Skin of body (tissue), 2 donors: ENCODE measurements around the gene DLEC1. TPM values are rescaled to one million over a fixed set of nuclear protein-coding genes. Genes with fewer than 3 reads are reported as not detected.
"Not testable (repeated sequence)": the region's sequence is repeated elsewhere in the genome, so short reads cannot be mapped to it uniquely, and the experiment has no call there.

Experiments
- DNase-seq: peaks from one replicate; lab custom pipeline; 2025; lab: John Stamatoyannopoulos, UW
- total RNA-seq: library from RNA; depleted of rRNA; stranded (reverse); fragments of >200 nt; gene quantifications from one replicate; pipeline ENCODE4 v1.2.3, GENCODE V29; 2014

Gene DLEC1
- total RNA-seq, 1 donor from 2014 or later, result 0.49 TPM

DNA sequence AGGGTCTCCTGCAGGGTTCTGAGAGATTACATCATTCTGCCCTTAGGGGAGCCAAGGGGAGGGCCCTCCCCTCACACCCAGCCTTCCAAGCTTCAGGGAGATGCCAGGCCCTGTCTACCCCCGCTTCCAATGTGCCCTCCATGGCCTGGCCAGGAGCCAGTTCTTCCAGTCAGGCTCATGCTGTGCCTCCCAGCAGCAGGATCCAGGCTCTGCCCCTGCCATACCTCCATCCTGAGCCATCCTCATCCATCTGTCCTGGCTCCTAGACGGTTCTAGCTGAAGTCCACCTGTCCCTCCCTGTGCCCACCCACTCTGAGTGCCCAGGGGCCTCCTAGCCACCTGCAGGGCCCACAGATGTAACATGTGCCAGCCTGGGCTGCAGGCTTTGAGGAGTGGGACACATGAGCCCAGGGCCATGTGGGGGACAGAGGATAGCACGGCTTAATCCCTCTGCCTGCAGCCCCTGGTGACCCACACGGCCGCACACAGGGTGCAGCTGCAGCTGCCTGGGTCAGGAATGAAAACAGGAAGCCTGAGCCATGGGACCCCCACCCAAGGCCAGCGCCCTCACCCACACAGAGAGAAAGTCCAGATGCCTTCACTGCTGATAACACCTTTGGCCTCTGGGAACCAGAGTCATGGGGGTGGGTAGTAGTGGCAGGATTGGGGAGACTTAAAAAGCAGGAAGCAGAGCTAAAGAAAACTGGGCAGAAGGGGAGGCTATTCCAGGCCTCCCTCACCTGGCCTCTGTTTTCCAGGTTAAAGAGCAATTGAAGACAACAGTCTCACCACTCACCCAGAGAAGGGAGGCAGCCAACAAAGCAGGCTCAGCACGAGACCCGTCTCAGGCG is 21.3 kb upstream of the DLEC1 start:
- no peak for DNase-seq

DNA sequence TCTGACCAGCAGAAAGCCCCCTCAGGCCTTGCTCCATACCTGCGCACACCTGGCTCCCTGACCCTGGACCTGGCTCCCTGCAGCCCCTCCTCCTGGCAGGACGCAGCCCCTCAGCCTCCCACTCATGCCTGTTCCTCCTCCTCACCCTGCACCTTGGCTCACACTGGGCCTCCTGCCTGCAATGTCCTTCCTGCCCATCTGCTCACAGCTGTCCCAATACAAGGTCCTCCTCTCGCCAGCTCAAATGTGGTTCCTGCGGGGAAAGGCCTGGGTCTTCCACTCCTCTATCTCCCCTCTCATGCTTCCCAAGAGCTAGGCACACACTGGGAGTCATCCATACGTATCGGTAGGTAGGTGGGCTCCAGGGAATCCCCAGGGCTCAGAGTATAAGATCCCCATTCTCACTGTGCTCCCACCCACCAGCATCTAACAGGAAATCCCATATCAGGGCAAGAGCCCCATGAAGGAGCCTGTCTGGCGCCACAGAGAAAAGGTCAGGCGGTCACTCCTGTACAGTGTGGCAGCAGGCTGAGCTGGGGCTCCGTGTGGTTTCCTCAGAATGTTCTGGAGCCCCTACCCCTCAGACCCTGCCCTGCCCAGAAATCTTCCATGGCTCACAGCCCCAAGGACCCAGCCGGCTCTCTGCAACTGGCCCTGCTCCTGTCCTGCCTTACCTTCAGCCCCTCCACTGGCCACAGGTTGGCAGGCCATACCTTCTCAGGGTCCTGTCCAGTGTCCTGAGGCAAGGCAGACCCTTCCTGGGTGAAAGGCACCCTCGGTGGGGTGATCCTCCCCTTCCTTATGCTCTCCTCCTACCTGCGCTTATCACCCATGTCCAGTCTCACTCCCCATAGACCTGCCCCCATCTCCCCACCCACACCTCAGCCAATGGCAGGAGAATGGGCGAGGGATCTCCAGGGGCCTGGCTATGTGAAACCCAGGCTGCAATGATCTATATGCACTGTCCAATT is 20.4 kb upstream of the DLEC1 start:
- DNase-seq, result no peak

DNA sequence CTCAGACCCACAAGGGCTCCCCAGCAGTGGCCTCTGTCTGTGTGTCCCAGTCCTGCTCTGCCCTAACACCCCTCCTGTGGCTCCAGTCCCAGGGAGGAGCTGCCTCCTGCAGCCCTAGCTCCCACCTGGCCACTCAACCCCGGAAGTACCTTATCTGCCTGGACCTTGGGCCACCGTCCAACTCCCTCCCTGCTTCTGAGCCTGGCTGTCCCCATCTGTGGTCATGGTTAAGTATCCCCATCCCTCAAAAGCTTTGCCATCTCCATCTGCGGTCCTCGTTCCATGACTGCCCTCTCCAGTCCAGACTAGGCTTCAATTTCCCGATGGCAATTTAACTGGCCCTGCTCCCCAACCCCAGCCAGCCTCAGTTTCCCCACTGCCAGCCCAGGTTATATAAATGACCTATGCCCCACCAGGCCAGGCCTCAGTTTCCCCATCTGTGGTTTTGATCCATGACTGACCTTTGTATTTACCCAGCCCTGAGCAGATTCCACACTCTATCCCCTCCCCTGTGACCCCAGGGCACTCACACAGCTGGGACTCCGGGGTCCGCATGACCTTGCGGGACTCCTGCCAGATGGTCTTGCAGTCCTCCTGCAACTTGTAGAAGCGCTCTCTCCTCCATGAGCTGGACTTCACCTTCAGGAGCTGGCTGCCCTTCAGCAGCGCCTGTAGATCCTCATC is 19.2 kb upstream of the DLEC1 start:
- DNase-seq, result no peak

DNA sequence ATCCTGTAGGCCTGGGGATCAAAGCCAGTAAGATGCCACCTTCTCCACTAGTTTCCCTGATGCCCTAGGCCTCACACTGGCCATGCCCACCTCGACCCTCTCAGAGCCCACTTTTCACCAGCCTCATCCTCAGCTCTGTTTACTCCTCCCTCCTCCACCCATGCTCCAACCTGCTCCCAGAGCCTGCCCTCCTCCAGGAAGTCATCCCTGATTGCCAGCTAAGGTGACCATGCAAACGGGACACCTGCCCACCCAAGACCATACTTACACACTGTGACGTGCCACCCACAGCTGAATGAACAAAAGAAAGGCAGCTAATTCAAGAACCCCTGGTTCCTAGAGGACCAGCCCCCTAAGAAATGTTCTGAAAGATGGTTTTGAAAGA is 18.7 kb upstream of the DLEC1 start:
- DNase-seq, result no peak

DNA sequence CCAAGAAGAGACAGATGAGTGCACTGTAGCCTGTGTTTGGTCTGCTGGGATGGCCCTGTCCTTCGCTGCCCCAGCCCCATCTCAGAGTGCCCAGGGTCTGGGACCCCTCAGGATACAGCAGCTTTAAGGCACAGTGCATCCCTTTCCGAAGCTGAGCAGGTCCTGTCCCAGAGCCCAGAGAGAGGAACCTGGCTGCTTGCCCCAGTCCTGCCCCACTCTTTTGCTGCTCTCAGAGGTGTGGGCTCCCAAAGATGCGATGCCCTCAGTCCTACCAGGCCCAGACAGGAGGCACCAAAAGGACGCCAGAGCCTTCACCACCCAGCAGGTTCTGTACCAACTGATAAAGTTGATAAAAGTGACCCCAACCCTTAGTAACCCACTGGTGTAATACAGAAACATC is 17.8 kb upstream of the DLEC1 start:
- DNase-seq, result no peak

DNA sequence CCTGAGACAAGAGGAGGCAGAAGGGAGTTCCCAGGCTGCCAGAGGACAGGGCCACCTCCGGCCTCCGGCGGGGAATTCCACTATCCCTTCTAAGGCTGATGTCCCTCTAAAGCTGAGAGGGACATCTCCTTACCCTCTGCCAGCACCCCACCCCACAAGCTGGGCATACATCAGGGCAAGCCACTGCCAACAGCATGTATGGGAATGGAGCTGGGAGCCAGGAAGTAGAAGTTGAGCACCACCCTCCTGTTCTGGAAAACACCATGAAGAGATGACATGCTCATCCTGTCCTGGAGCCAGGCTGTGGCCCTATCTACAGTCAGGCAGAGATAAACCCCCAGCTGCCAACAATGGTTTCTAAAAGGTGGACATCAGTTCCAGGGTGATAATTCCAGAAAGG is 16.7 kb upstream of the DLEC1 start:
- DNase-seq, result no peak

DNA sequence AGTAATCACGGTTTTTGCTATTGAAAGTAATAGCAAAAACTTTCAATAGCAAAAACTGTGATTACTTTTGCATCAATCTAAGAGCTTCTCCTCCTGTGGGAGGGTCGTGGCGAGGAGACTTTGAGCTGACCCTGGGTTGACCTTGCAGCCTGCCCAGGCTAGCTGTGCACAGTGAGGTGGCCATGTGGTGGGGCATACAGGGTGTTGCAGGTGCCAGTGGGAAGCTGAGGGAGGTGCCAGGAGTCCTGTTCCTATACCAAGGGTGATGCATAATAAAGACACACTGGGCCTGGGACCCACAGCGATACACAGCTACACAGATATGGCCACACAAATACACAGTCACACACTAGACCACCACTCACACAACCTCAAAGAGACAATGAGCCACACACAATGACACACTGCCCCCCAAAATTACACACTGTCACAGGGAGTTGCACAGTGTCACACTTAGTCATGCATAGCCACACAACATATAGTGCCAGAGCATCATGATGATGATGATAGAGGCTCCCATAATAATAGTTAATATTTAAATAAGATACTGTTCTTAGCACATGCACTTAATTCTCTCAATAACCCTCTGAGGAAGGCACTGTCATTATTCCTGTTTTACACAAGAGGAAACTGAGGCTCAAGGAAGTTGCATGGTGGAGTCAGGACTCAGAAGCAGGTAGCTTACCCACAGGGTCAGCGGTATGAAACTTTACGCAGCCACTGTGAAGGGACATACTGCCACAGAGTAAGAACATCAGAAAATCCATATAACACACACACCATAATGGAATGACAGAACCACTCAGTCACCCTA is 15.9 kb upstream of the DLEC1 start:
- DNase-seq, result no peak

DNA sequence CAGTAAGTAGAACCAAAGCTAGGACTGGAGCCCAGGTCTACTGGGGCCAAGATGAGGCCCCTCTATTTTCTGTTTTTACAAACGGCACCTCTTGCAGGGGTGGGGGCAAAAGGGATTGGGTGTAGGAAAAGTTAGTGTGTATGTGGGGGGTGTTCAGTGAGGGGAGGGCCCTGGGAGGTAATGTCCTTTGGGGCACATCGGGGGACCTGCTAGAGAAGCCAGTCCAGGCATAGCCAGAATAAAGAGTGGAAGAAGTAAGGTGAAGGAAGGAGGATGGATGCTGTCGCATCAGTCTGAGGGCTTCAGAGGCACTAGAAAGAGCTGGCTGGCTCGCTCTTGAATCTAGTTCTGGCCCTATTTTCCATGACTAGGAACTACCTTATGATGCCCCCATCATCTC is 12.2 kb upstream of the DLEC1 start:
- DNase-seq, result no peak

DNA sequence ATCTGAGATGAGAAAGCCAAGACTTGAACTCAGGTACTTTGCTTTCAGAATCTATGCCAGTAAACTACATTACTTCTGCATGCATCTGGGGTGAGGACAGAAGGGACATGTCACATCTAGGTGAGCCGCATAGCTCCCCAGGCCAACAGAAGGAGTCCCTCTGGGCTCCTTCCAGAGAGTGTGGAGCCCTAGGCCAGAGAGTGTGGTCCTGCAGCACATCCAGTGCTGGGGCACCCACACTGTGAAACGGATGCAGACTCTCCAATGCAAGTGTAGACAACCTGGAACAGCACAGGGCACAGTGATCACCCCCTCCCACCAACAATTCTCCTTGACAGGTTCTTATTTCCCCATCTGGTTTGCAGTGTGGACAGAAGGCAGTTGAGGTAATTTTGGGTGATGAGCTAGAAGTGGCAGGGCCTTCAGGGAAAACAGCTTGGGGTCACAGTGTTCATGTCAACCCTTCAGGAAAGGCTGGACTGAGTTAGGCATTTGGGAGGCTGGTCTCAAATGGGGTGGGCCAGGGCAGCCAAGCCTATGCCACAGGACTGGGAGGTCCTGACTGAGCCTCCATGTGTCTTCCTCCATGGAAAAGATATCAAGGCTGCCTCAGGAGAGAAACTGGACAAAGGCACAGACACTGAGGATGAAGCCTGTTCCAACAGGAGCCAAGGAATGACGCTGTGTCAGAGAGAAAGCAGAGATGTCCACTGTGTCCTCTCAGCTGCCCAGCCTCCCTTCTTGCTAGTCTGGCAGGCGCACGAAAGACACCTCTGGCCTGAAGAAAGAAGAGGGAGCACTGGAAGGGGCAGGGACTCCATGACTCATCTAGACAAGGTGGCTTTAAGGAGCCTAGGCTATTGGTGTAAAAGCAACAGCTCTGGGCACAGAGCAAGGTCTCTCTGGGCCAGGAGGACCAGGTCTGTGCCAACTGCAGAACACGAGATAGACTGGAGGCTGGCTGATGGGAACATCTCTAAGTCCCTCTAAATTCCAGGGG is 11.2 kb upstream of the DLEC1 start:
- no peak for DNase-seq

DNA sequence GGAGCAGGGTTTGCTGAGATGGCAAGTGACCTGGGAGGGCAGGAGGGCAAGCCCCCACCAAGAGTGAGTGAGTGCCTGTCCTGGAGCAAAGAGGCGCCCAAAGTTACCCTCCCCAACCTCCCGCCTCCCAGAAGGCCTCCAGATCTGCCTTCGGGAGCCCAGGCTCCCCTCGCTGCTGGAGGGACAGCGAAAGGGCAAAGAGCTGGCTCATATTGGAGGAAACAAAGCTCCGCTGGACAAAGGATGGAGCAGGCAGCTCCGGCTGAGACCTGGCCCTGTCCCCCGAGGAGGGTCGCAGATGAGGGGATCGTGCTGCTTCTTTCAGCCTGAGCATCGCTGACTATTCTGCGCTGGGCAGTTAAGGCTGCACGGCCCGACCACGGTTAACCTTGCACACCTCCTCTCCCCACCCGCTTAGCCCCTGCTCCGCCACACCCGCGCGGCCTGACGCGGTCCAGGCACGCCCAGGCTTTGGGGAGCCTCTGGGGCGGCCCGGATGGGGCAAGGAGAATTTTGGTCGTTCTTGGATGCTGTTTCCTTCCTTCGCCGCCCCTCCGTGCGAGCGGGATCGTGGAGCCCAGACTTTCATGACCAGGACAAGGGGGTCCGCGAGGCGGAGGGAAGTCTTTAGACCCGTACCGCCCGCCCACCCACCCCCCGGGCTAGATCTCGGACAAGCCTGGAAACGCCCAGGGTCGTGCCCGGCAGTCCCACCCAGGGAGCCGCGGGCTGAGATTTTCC is 10.2 kb upstream of the DLEC1 start:
- no peak for DNase-seq

DNA sequence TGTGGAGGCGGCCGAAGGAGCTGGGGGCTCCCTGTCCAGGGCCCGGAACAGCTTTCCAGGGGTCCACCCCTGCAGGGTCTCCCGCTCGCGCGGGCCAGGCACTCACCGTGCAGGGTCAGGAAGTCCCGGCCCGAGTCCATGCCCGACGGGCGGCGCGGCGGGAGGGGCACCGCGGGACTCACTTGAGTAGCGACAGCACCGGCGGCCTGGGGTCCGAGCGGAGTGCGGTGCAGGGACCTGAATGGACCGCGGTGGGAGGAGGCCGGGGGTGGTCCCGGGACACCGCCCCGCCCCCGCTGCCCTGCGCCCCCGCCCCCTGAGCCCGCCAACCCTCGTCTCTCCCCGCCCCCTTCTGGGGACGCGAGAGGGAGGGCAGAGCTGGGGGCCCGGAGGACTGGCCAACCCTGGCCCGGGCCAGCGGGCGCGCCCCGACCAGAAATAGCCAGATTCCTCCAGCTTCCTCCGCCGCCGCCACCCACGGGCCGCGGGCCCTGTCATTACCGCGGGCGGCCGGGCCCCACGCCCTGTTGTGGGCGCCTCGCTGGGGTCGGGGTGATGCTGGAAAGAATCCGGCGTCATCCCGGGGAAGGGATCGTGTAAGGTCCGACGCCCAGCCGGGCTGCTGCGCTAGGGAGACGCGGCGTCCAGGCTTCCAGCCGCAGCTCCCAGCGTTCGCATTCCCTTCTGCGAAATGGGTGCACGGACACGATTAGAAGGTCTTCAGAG is 9.4 kb upstream of the DLEC1 start, which contains the start of gene PLCD1:
TSS of gene PLCD1 (minus strand) at position 243 of the 726 bp plus-strand sequence. CDS start at position 140, 103 bp downstream.
- peak; percentile 61 for DNase-seq

DNA sequence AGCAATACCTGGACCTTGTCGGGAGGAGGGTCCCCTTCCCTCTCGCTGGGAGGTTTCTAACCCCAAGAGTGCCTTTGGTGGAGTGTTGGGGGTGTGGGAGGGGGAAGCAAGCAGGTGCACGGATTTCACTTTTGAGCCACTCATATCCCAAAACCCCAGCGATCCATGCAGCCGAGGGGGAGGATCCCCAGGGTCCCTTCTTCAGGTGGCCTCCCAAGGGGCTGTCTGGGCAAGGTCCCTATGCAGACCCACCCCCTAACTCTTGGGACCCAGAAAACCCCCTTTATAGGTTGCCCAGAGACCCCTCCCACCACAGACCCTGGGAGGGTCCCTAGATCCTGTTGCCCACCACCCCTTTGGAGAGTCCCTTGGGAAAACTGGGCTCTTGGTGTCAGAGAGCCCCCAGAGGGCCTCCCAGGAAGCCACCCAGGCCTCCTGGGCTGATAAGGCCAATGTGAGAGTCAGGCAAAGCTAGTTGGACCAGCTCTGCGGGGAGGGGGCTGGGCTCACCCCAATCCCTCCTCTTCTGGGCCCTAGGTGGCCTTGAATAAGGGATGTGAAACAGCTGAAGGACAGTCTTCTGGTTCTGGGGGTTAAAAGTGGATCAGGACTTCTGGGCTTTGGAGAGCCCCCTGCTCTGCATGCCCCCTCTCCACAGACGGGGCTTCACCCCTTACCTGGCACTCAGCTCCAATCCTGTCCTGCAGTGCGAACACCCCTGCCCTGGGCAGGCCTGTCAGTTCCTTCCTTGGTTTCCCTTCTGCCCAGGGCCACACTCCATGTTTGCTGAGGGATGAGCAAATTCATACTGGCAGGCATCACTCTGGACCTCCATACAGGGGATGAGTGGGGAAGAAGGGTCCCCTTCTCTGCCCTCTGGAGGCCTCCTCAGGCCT is 8.6 kb upstream of the DLEC1 start:
- DNase-seq, result no peak

DNA sequence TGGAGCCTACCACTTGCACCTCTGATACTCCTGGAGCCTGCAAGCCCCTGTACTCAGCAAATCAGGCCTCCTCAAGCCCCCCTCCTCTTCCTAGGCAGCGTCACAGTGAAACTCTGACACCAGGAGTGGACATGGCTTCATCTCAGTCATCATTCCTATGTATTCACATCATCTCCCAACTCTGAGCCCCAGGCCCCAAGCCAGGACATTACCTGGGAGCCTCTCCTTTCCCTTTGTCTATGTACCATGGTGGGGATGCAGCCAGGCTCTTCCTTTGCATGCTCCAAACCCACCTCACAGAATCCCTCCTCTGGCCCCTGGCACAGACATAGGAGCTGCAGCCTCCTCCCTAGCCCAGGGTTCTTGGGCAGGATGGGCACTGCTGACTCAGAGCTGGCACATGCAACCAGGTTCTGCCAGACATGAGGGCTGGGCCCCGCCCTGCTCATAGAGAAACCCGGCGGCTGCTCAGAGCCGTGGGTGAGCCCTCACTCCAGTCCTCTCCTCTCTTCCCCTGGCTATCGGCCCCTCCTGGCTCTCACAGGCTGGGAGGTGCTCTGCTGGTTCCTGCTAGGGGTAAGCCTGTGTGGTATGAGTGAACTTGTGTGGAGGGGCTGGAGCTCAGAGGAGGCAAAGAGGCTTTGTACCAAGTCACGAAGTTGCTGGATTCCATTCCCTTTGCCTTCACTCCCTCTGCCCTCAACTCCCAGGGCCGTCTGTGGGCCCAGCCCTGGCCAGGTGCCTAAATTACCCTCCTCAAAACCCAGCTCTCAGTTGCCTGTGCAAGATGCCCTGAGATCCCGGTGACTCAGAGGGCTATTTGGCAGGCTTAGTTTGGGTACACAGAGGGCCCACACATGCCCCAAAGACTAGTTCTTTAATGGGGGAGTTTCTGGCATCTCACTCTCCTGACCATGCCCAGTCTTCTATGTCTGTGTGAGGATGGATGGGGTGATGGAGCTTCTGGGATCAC is 7.7 kb upstream of the DLEC1 start:
- DNase-seq, result no peak

DNA sequence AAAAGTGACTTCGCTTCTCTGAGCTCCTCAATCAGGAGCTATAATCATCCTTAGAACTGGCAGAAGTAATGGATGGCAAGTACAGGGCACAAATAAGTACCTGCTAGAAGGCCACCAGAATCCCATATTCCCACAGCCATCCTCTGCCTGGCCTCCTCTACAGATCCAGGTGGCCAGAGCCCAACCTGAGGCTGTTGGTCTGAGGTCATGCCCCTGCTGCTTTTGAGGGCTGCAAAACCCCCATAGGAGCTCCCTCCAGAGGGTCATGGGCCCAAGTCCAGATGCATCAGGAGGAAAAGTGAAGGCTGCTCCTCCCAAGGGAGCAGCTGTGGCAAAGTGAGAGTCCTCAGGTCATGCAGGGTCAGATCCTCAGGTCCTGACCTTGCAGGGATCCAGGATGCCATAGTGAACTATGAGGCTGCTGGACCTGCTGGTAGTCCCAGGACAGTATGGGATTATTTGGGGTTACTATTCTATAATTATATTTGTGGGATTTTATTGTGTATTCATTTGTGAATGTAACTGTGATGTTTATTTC is 6.6 kb upstream of the DLEC1 start:
- no peak for DNase-seq

DNA sequence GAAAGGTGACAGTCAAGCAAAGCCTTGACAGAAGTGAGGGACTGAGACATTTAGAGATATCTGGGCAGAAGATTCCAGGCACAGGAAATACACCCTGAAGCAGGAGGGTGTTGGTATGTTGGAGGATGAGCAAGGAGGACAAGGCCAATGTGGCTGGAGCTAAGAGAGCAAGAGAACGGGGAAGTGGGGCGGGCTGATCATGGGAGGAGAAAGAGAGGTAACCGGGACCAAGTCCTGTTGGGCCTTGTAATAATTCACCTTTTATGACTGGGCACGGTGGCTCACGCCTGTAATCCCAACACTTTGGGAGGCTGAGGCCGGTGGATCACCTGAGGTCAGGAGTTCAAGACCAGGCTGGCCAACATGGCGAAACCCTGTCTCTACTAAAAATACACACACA is 5.4 kb upstream of the DLEC1 start:
- not testable (repeated sequence) for DNase-seq

DNA sequence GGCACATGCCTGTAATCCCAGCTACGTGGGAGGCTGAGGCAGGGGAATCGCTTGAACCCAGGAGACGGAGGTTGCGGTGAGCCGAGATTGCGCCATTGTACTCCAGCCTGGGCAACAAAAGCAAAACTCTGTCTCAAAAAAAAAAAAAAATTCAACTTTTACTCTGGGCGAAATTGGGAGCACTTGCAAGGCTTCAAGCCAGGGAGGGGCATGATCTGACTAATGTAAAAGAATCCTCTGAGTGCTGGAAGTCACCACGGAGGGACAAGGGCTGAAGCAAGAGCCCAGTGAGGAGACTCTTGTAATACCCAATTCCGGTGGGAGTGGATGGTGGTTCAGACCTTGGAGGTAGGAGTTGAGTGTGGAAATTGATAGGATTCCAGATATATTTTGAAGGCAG is 4.7 kb upstream of the DLEC1 start:
- not testable (repeated sequence) for DNase-seq
